ENCODE measurements around the gene MCM9.
"Not testable (repeated sequence)": the region's sequence is repeated elsewhere in the genome, so short reads cannot be mapped to it uniquely, and the experiment has no call there.

Gene MCM9

DNA sequence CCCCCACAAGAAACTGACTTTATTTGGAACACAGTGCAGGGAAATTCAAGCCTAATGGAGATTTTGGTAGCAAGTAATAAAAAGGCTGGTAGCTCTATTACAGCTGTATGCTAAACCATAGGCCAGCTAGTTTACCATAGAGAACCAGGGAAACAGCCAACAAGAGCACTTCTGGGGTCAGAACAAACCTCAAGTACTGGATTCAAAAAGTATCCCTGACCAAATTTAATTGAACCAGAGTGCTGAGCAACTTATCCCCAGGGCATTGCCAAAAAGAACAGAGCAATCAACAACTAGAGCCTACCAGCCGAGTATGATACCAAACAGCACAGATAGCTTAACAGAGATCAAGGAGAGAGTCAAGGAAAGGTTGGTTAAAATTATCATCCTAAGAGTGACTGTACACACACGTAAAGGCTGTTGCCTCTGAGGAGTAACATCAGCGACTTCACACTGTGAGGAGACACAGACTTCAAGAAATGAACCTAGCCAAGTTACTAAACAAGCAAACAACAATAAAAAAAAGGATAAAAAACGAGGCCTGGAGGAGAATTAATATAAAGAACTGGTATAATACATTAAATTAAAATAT, 52.5 kb downstream of the MCM9 start:
- ATAC-seq (replicated peaks; ENCODE audit: extremely low read depth, poor library complexity, severe bottlenecking) (no peak), DNase-seq (ENCODE audit: low spot score in 2 of 2) (no peak)
- Mint-ChIP-seq H3K36me3 (ENCODE audit: insufficient read depth) (no peaks in the 10 kb centered on the region), H3K4me1 (peaks cover 79% of the 10 kb centered on the region), H3K4me3 (no peak overlapping the region), H3K27me3 (no peaks in the 10 kb centered on the region), H3K9me3 (no peaks in the 10 kb centered on the region), H3K27ac (ENCODE audit: low read depth) (peak overlapping the region; percentile 74)

- no peaks in the 10 kb centered on the region for H3K27me3 Mint-ChIP-seq
- H3K27ac Mint-ChIP-seq (ENCODE audit: low read depth): no peak overlapping the region
- DNase-seq (ENCODE audit: low spot score in 2 of 2) (no peak), ATAC-seq (replicated peaks; ENCODE audit: extremely low read depth, poor library complexity, severe bottlenecking) (no peak)
- H3K36me3 Mint-ChIP-seq (ENCODE audit: insufficient read depth): no peaks in the 10 kb centered on the region
- no peaks in the 10 kb centered on the region for H3K9me3 Mint-ChIP-seq
- no peak overlapping the region for H3K4me3 Mint-ChIP-seq
- H3K4me1 Mint-ChIP-seq: peaks cover 79% of the 10 kb centered on the region
Observed at GRCh38 chr6:118881440-118882313, 53.3 kb downstream of the MCM9 start.

GRCh38 chr6:118877806-118878205, 57.2 kb downstream of the MCM9 start:
- no peak overlapping the region for H3K27ac Mint-ChIP-seq (ENCODE audit: low read depth)
- no peaks in the 10 kb centered on the region for H3K9me3 Mint-ChIP-seq
- no peak overlapping the region for H3K4me3 Mint-ChIP-seq
- H3K4me1 Mint-ChIP-seq: peaks cover 55% of the 10 kb centered on the region
- H3K27me3 Mint-ChIP-seq: no peaks in the 10 kb centered on the region
- no peak for DNase-seq (ENCODE audit: low spot score in 2 of 2)
- no peak for ATAC-seq (replicated peaks; ENCODE audit: extremely low read depth, poor library complexity, severe bottlenecking)
- no peaks in the 10 kb centered on the region for H3K36me3 Mint-ChIP-seq (ENCODE audit: insufficient read depth)

- ATAC-seq (replicated peaks; ENCODE audit: extremely low read depth, poor library complexity, severe bottlenecking) (no peak), DNase-seq (ENCODE audit: low spot score in 2 of 2) (no peak)
- no peaks in the 10 kb centered on the region for H3K27me3 Mint-ChIP-seq
- H3K4me1 Mint-ChIP-seq: peaks cover 50% of the 10 kb centered on the region
- no peak overlapping the region for H3K4me3 Mint-ChIP-seq
- H3K36me3 Mint-ChIP-seq (ENCODE audit: insufficient read depth): no peaks in the 10 kb centered on the region
- H3K9me3 Mint-ChIP-seq: no peaks in the 10 kb centered on the region
- no peak overlapping the region for H3K27ac Mint-ChIP-seq (ENCODE audit: low read depth)
Observed at GRCh38 chr6:118876814-118877213, 58.1 kb downstream of the MCM9 start.

GRCh38 chr6:118876198-118876597, 58.8 kb downstream of the MCM9 start:
- Mint-ChIP-seq H3K36me3 (ENCODE audit: insufficient read depth) (peaks cover 2% of the 10 kb centered on the region), H3K4me3 (no peak overlapping the region), H3K9me3 (no peaks in the 10 kb centered on the region), H3K27ac (ENCODE audit: low read depth) (no peak overlapping the region), H3K4me1 (peaks cover 44% of the 10 kb centered on the region), H3K27me3 (no peaks in the 10 kb centered on the region)
- no peak for ATAC-seq (replicated peaks; ENCODE audit: extremely low read depth, poor library complexity, severe bottlenecking)
- no peak for DNase-seq (ENCODE audit: low spot score in 2 of 2)

- H3K36me3 Mint-ChIP-seq (ENCODE audit: insufficient read depth): peaks cover 3% of the 10 kb centered on the region
- no peak overlapping the region for H3K27ac Mint-ChIP-seq (ENCODE audit: low read depth)
- DNase-seq (ENCODE audit: low spot score in 2 of 2): no peak
- H3K4me3 Mint-ChIP-seq: no peak overlapping the region
- H3K4me1 Mint-ChIP-seq: peaks cover 41% of the 10 kb centered on the region
- no peak for ATAC-seq (replicated peaks; ENCODE audit: extremely low read depth, poor library complexity, severe bottlenecking)
- H3K9me3 Mint-ChIP-seq: no peaks in the 10 kb centered on the region
- H3K27me3 Mint-ChIP-seq: no peaks in the 10 kb centered on the region
Observed at GRCh38 chr6:118875672-118876071, 59.3 kb downstream of the MCM9 start.

DNA sequence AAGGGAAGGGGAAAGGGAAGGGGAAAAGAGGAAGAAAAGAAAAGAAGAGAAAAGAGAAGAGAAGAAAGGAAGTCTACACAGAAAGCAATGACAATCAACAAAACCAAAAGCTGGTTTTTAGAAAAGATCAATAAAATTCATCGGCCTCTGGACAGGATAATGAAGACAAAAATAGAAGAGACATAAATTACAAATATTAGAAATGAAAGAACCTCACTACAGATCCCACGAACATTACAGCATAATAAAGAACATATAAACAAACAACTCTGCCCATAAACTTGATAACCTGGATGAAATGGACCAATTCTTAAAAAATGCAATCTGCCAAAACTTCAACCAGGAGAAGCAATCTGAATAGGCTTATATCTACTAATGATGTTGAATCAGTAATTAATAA, 61.7 kb downstream of the MCM9 start:
- Mint-ChIP-seq H3K27me3 (no peaks in the 10 kb centered on the region), H3K9me3 (no peaks in the 10 kb centered on the region), H3K27ac (ENCODE audit: low read depth) (no peak overlapping the region), H3K4me3 (no peak overlapping the region), H3K36me3 (ENCODE audit: insufficient read depth) (peaks cover 5% of the 10 kb centered on the region), H3K4me1 (peaks cover 37% of the 10 kb centered on the region)
- no peak for DNase-seq (ENCODE audit: low spot score in 2 of 2)
- ATAC-seq (replicated peaks; ENCODE audit: extremely low read depth, poor library complexity, severe bottlenecking): no peak

DNA sequence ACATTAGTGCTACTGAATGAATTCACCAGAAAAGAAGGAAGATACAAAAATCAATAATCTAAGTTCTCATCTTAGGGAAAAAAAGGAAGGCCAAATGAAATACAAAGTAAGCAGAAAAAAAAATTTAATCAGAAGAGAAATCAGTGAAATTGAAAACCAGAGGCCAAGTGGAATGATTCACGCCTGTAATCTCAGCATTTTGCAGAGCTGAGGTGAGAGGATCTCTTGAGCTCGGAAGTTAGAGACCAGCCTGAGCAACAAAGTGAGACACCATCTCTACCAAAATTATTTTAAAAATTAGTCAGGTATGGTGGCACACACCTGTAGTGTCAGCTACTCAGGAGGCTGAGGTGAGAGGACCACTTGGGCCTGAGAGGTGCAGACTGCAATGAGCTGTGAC, 62.2 kb downstream of the MCM9 start:
- Mint-ChIP-seq H3K4me1 (peaks cover 32% of the 10 kb centered on the region), H3K27me3 (no peaks in the 10 kb centered on the region), H3K4me3 (no peak overlapping the region), H3K9me3 (no peaks in the 10 kb centered on the region), H3K36me3 (ENCODE audit: insufficient read depth) (peaks cover 5% of the 10 kb centered on the region), H3K27ac (ENCODE audit: low read depth) (no peak overlapping the region)
- DNase-seq (ENCODE audit: low spot score in 2 of 2) (no peak), ATAC-seq (replicated peaks; ENCODE audit: extremely low read depth, poor library complexity, severe bottlenecking) (no peak)

DNA sequence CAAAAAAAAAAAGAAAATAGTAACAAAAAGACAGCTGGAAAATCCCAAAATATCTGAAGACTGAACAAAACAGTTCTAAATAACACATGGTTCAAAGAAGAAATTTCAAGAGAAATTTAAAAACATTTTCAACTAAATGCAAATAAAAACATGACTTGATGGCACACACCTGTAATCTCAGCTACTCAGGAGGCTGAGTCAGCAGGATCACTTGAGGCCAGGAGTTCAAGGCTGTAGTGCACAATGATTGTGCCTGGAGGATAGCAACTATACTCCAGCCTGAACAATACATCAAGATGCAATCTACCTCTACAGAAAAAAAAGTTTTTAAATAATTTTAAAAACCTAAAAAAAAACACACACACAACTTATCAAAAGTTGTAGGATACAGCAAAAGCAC, 62.6 kb downstream of the MCM9 start:
- Mint-ChIP-seq H3K27me3 (no peaks in the 10 kb centered on the region), H3K27ac (ENCODE audit: low read depth) (no peak overlapping the region), H3K9me3 (no peaks in the 10 kb centered on the region), H3K4me1 (peaks cover 29% of the 10 kb centered on the region), H3K36me3 (ENCODE audit: insufficient read depth) (peaks cover 5% of the 10 kb centered on the region), H3K4me3 (no peak overlapping the region)
- DNase-seq (ENCODE audit: low spot score in 2 of 2) (no peak), ATAC-seq (replicated peaks; ENCODE audit: extremely low read depth, poor library complexity, severe bottlenecking) (no peak)

GRCh38 chr6:118871331-118871730, 63.6 kb downstream of the MCM9 start:
- H3K36me3 Mint-ChIP-seq (ENCODE audit: insufficient read depth): peaks cover 5% of the 10 kb centered on the region
- DNase-seq (ENCODE audit: low spot score in 2 of 2): no peak
- no peak overlapping the region for H3K4me3 Mint-ChIP-seq
- peaks cover 26% of the 10 kb centered on the region for H3K4me1 Mint-ChIP-seq
- no peaks in the 10 kb centered on the region for H3K9me3 Mint-ChIP-seq
- ATAC-seq (replicated peaks; ENCODE audit: extremely low read depth, poor library complexity, severe bottlenecking): no peak
- no peaks in the 10 kb centered on the region for H3K27me3 Mint-ChIP-seq
- H3K27ac Mint-ChIP-seq (ENCODE audit: low read depth): peak overlapping the region; percentile 2

DNA sequence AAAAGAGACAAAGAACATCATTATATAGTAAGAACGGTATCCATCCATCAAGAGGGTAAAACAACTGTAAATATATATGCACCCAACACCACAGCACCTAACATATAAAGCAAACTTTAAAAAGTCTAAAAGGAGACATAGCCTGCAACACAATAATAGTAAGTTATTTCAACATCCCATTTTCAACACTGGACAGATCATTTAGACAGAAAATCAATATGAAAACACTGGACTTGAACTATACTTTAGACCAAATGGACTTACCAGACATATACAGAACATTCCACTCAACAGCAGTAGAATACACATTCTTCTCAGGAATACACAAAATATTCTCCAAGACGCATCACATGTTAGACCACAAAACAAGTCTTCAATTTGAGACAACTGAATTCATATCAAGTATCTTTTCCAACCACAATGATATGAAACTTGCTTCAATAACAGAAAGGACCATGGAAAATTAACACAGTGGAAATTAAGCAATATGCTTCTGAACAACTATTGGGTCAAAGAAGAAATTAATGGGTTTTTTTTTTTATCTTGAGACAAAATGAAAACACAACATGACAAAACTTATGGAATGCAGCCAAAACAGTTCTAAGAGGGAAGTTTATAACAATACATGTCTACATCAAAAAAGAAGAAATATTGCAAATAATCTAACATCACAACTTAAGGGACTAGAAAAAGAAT, 64.9 kb downstream of the MCM9 start:
- ATAC-seq (replicated peaks; ENCODE audit: extremely low read depth, poor library complexity, severe bottlenecking) (no peak), DNase-seq (ENCODE audit: low spot score in 2 of 2) (no peak)
- H3K27ac Mint-ChIP-seq (ENCODE audit: low read depth): peak overlapping the region; percentile 2
- no peaks in the 10 kb centered on the region for H3K27me3 Mint-ChIP-seq
- peaks cover 5% of the 10 kb centered on the region for H3K36me3 Mint-ChIP-seq (ENCODE audit: insufficient read depth)
- H3K4me3 Mint-ChIP-seq: no peak overlapping the region
- no peaks in the 10 kb centered on the region for H3K9me3 Mint-ChIP-seq
- peaks cover 39% of the 10 kb centered on the region for H3K4me1 Mint-ChIP-seq

DNA sequence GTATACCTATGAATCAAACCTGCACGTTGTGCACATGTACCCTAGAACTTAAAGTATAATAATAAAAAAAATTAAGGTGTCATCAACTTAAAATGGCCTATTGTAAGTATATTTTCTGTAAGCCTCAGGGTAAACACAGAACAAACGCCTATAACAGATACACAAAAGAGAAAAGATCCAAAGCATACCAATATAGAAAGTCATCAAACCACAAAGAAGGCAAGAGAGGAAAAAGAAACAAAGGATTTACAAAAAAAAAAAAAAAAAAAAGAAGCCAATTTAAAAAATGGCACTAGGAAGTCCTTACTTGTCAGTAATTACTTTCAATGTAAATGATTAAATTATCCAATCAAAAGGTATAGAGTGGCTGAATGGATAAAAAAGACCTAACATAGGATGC, 65.6 kb downstream of the MCM9 start:
- DNase-seq (ENCODE audit: low spot score in 2 of 2) (no peak), ATAC-seq (replicated peaks; ENCODE audit: extremely low read depth, poor library complexity, severe bottlenecking) (no peak)
- Mint-ChIP-seq H3K4me1 (peaks cover 46% of the 10 kb centered on the region), H3K27ac (ENCODE audit: low read depth) (no peak overlapping the region), H3K9me3 (no peaks in the 10 kb centered on the region), H3K4me3 (no peak overlapping the region), H3K27me3 (no peaks in the 10 kb centered on the region), H3K36me3 (ENCODE audit: insufficient read depth) (peaks cover 5% of the 10 kb centered on the region)

- not testable (repeated sequence) for DNase-seq (ENCODE audit: low spot score in 2 of 2); H3K36me3 Mint-ChIP-seq (ENCODE audit: insufficient read depth); H3K4me3 Mint-ChIP-seq; ATAC-seq (replicated peaks; ENCODE audit: extremely low read depth, poor library complexity, severe bottlenecking); H3K27ac Mint-ChIP-seq (ENCODE audit: low read depth); H3K9me3 Mint-ChIP-seq; H3K27me3 Mint-ChIP-seq
- peaks cover 49% of the 10 kb centered on the region for H3K4me1 Mint-ChIP-seq
Observed at GRCh38 chr6:118868901-118869300, 66.1 kb downstream of the MCM9 start.
